Sigmoid colon (tissue), 4 donors: Measurements from ENCODE around the gene CCDC138.

Experiments
- CTCF ChIP-seq, 4 experiments: fragments of 450-650 bp in 3 of 4; fragments of 200-600 bp in 1 of 4; IDR thresholded peaks; one replicate each; pipeline ENCODE4 v1.5.1; 2016 to 2019; ENCODE audit warnings: antibody characterized with exemption in 4 of 4, mild to moderate bottlenecking in 3 of 4, moderate library complexity in 2 of 4
- EP300 ChIP-seq, 4 donors: sonication (generic); formaldehyde crosslinking; IDR thresholded peaks; one replicate each; pipeline ENCODE4 v1.6.1; 2017; ENCODE audit warnings: antibody characterized with exemption in 4 of 4
- POLR2A ChIP-seq, 2 donors: fragments of 450-650 bp; IDR thresholded peaks; one replicate each; pipeline ENCODE4 v1.6.1; 2016; ENCODE audit warnings: antibody characterized with exemption in 2 of 2, mild to moderate bottlenecking in 2 of 2, moderate library complexity in 2 of 2
- POLR2AphosphoS5 ChIP-seq, 4 donors: sonication (generic); formaldehyde crosslinking; IDR thresholded peaks; one replicate each; pipeline ENCODE4 v1.6.1; 2017; ENCODE audit warnings: antibody characterized with exemption in 4 of 4

GRCh38 chr2:108833219-108833618 is 46.6 kb downstream of the CCDC138 start:
- TF ChIP-seq CTCF (IDR thresholded peaks at IDR 0.05), result no peak
- TF ChIP-seq POLR2A (IDR thresholded peaks at IDR 0.05), result no peak
- TF ChIP-seq POLR2AphosphoS5 (IDR thresholded peaks at IDR 0.05), result no peak
- TF ChIP-seq EP300 (IDR thresholded peaks at IDR 0.05), result no peak
